Muscle layer of duodenum (tissue), 2 donors: Measurements from ENCODE around the gene GALNT13.

Source experiments
- H3K27ac ChIP-seq: one replicate; pipeline ENCODE4 v1.7.0; 2013; ENCODE audit warnings: mild to moderate bottlenecking, low read length
- H3K27me3 ChIP-seq: one replicate; pipeline ENCODE4 v1.7.0; 2013; ENCODE audit warnings: low read depth, mild to moderate bottlenecking, control low read depth, low read length
- H3K36me3 ChIP-seq, 2 donors: one replicate each; pipeline ENCODE4 v1.7.0; 2013; ENCODE audit warnings: low read length in 2 of 2, control low read depth in 1 of 2, mild to moderate bottlenecking in 1 of 2; ENCODE audit not compliant: insufficient read depth in 2 of 2, control insufficient read depth in 1 of 2
- H3K4me1 ChIP-seq, 2 donors: one replicate each; pipeline ENCODE4 v1.7.0; 2013; ENCODE audit warnings: low read length in 2 of 2, mild to moderate bottlenecking in 2 of 2, control low read depth in 1 of 2, moderate library complexity in 1 of 2; ENCODE audit not compliant: insufficient read depth in 2 of 2, control insufficient read depth in 1 of 2
- H3K4me3 ChIP-seq, 2 donors: one replicate each; pipeline ENCODE4 v1.7.0; 2013; ENCODE audit warnings: low read length in 2 of 2, low read depth in 1 of 2, mild to moderate bottlenecking in 1 of 2
- H3K9me3 ChIP-seq, 2 donors: one replicate each; pipeline ENCODE4 v1.7.0; 2013; ENCODE audit warnings: low read length in 2 of 2, control low read depth in 1 of 2, mild to moderate bottlenecking in 1 of 2; ENCODE audit not compliant: control insufficient read depth in 1 of 2
- donor health status: healthy.

GALNT13 gene

GRCh38 chr2:154187948-154188347, 316.2 kb downstream of the GALNT13 start:
- peaks cover 0 to 5% of the 10 kb centered on the region in 2 donors for H3K9me3 ChIP-seq
- no peaks in the 10 kb centered on the region for H3K27me3 ChIP-seq
- no peaks in the 10 kb centered on the region for H3K36me3 ChIP-seq
- H3K27ac ChIP-seq: no peak overlapping the region
- H3K4me1 ChIP-seq: no peaks in the 10 kb centered on the region
- no peak overlapping the region for H3K4me3 ChIP-seq

- H3K9me3 ChIP-seq: peaks cover 0 to 3% of the 10 kb centered on the region in 2 donors
- H3K4me3 ChIP-seq: no peak overlapping the region
- H3K27ac ChIP-seq: no peak overlapping the region
- no peaks in the 10 kb centered on the region for H3K36me3 ChIP-seq
- no peaks in the 10 kb centered on the region for H3K4me1 ChIP-seq
- H3K27me3 ChIP-seq: no peaks in the 10 kb centered on the region
Observed at GRCh38 chr2:154189953-154190352, 318.2 kb downstream of the GALNT13 start.

DNA sequence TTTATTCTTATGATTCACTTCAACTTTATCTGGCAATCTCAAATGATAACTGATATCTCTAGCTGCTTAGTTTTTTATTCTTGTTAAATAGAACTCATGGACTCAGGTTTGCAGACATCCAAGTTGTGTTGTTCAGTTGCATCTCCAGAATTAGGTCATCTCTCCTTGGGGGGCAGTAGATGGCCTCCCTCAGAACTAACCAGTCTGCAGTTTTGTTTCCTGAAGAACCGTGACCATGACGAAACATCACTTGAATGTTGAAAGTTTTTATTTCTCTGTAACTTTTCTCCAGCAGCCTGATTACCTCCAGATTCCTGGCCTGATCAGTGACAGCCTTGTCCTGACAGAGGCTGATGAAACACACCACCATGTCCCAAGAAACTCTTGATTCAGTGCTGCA, 321.5 kb downstream of the GALNT13 start:
- H3K4me1 ChIP-seq: no peaks in the 10 kb centered on the region
- no peaks in the 10 kb centered on the region for H3K9me3 ChIP-seq
- no peak overlapping the region for H3K4me3 ChIP-seq
- H3K27me3 ChIP-seq: no peaks in the 10 kb centered on the region
- H3K27ac ChIP-seq: no peak overlapping the region
- H3K36me3 ChIP-seq: no peaks in the 10 kb centered on the region

DNA sequence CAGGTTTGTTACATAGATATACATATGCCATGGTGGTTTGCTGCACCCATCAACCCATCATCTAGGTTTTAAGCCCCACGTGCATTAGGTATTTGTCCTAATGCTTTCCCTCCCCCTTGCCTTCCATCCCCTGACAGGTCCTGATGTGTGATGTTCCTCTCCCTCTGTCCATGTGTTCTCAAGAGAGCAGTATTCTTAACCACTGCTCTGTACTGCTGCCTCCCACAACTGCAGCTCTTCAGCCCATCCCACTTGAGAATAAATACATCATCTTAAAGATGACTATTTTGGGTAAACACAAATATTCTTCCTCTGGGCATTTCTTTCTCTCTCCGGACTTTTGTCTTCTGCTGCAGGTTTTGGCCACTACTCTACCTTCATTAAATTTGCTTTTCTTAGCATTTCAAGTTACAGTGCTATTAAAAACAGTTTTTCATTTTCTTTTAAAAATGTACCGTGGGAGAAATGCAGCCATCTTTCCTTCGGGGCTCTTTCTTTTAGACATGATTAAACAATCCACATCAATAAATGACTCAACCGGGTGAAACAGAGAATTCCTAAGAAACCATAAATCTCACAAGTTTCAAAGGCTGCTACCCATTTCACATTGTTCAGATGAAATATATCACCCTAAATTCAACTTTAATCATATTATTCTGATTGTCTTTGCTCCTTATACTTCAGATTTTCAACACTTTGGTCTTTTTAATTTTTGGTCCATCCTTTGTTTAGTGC, 323.4 kb downstream of the GALNT13 start:
- Histone ChIP-seq H3K36me3 (no peaks in the 10 kb centered on the region), H3K27ac (no peak overlapping the region), H3K9me3 (no peaks in the 10 kb centered on the region), H3K4me3 (no peak overlapping the region), H3K4me1 (no peaks in the 10 kb centered on the region), H3K27me3 (no peaks in the 10 kb centered on the region)

- H3K27me3 ChIP-seq: no peaks in the 10 kb centered on the region
- H3K9me3 ChIP-seq: no peaks in the 10 kb centered on the region
- H3K4me1 ChIP-seq: no peaks in the 10 kb centered on the region
- H3K4me3 ChIP-seq: no peak overlapping the region
- no peak overlapping the region for H3K27ac ChIP-seq
- no peaks in the 10 kb centered on the region for H3K36me3 ChIP-seq
Observed at GRCh38 chr2:154195644-154196195, 324.0 kb downstream of the GALNT13 start.

DNA sequence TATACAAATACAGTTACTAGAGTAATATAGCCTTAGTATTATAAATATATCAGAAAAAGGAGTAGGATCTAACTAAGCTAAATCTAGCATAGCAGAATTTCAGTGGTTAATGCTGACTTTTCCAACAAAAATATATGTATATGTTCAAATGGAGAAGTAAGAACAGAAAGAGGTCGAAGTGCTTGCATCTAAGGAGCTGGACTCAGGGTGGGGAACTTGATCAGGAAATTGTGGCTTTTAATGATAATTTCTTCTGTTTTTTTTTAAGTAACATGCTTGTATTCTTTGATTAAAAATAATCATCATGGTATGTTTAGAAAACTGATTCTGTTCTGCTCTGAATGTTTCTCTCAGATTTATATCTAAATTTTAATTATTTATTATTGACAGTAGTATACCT, 327.1 kb downstream of the GALNT13 start:
- H3K27me3 ChIP-seq: no peaks in the 10 kb centered on the region
- no peak overlapping the region for H3K27ac ChIP-seq
- H3K4me1 ChIP-seq: no peaks in the 10 kb centered on the region
- H3K4me3 ChIP-seq: no peak overlapping the region
- no peaks in the 10 kb centered on the region for H3K9me3 ChIP-seq
- H3K36me3 ChIP-seq: no peaks in the 10 kb centered on the region

- no peaks in the 10 kb centered on the region for H3K27me3 ChIP-seq
- no peaks in the 10 kb centered on the region for H3K4me1 ChIP-seq
- H3K36me3 ChIP-seq: no peaks in the 10 kb centered on the region
- H3K4me3 ChIP-seq: no peak overlapping the region
- H3K9me3 ChIP-seq: no peaks in the 10 kb centered on the region
- H3K27ac ChIP-seq: no peak overlapping the region
Observed at GRCh38 chr2:154203206-154203605, 331.5 kb downstream of the GALNT13 start.

DNA sequence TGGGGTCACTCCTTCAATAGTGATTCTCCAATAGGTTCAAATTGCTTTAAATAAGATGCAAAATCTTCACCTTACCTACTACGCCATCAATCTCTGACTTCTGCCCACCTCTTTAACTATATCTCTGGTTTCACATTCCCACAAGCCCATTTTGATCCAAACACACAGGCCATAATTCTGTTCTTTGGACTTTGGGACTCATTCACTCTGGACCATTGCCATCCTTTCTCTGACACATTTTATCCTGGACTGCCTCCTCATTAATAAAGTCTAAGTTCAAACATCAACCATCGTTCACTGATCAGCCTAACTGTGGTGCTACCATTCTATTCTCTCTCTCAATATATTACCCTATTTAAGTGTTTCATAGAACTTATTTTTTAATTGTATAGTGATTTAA, 332.2 kb downstream of the GALNT13 start:
- no peaks in the 10 kb centered on the region for H3K9me3 ChIP-seq
- no peaks in the 10 kb centered on the region for H3K4me1 ChIP-seq
- no peak overlapping the region for H3K4me3 ChIP-seq
- no peak overlapping the region for H3K27ac ChIP-seq
- H3K36me3 ChIP-seq: no peaks in the 10 kb centered on the region
- no peaks in the 10 kb centered on the region for H3K27me3 ChIP-seq

DNA sequence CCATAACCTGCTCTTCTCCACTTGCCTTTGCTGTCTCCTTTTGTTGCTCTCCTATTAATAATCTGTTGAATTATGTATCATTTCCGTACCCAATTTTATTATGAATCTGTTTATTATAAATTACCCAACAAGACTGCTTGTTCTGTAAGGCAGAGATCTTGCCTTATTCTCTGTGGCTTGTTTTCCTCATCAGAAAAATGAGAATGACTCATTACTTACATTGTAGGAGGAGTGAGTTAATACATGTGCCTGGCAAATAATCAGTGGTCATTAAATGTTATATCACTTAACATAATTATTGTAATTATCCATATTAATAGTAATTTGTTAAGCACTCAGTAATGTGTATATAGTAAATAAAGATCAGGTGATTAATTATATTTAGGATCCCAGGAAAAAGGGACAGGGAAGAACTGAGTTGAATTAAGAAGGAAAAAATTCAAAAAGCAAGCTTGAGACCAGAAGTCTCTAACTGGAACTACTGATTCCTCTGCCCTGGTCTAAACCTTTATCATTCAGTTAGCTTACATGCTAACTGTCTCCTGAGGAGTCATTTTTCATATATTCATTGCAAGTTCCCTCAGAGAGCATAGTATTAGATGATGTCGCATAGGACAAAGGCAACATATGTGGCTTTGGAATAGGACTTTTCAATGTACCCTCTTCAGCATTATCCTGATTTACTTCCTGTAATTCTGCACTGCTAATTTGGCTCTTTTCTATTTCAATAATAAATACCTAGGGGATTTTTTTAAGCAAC, 335.7 kb downstream of the GALNT13 start:
- Histone ChIP-seq H3K4me3 (no peak overlapping the region), H3K27ac (no peak overlapping the region), H3K27me3 (no peaks in the 10 kb centered on the region), H3K9me3 (no peaks in the 10 kb centered on the region), H3K4me1 (no peaks in the 10 kb centered on the region), H3K36me3 (no peaks in the 10 kb centered on the region)

GRCh38 chr2:154223726-154224125, 352.0 kb downstream of the GALNT13 start:
- H3K9me3 ChIP-seq: no peaks in the 10 kb centered on the region
- no peak overlapping the region for H3K27ac ChIP-seq
- no peaks in the 10 kb centered on the region for H3K4me1 ChIP-seq
- H3K27me3 ChIP-seq: no peaks in the 10 kb centered on the region
- H3K4me3 ChIP-seq: no peak overlapping the region
- H3K36me3 ChIP-seq: no peaks in the 10 kb centered on the region

DNA sequence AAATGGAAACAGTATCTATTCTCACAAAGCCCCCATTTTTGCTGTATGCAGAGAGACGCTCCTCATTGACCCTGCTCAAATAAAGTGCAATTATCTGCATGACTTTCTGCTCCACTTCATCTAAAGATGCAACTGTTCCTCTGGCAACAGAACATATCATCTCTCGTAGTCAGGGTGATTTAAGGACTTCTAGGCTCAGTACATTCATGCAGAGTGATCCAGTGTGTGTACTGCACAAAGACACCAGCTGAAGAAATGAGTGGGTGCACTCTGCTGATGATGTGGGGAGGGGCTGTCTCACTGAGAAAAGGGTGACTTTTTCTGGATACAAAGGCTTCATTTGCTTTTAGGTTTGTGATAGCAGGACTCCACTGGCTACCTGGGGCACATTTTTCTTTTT, 355.2 kb downstream of the GALNT13 start:
- H3K9me3 ChIP-seq: no peaks in the 10 kb centered on the region
- no peak overlapping the region for H3K27ac ChIP-seq
- no peaks in the 10 kb centered on the region for H3K4me1 ChIP-seq
- no peaks in the 10 kb centered on the region for H3K36me3 ChIP-seq
- no peaks in the 10 kb centered on the region for H3K27me3 ChIP-seq
- no peak overlapping the region for H3K4me3 ChIP-seq
